ENCODE results near the gene SEMA3C. TPM values are rescaled to one million over a fixed set of nuclear protein-coding genes. Genes with fewer than 3 reads are reported as not detected.

Gene SEMA3C
- total RNA-seq, 1 donor from 2014 or later = 0.85 TPM

GRCh38 chr7:80774843-80775242 is 144.0 kb downstream of the SEMA3C start:
- no peak for DNase-seq

GRCh38 chr7:80773787-80774508 is 144.9 kb downstream of the SEMA3C start:
- DNase-seq = no peak

GRCh38 chr7:80772347-80772993 is 146.4 kb downstream of the SEMA3C start:
- no peak for DNase-seq

- no peak for DNase-seq
Measured at GRCh38 chr7:80771523-80771922, 147.3 kb downstream of the SEMA3C start.

DNA sequence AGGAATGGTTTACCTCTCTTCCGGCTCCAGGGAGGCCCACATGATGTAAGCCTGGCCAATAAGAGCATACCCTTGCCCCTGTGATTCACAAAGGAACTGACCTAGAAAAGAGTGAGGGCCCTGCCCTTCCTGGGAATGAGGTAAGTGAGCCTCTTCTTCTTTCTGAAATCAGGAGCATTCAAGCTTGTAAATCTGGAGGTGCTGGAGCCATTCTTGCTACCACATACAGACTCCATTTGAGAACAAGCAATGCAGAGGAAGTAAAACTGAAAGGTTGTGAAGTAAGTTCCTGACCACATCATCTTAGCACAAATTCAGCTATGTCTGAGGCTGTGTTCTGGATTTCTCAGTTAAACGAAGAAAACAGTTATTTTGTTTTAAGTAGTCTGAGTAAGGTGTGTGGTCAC is 148.2 kb downstream of the SEMA3C start:
- DNase-seq = no peak

GRCh38 chr7:80770061-80770460 is 148.8 kb downstream of the SEMA3C start:
- DNase-seq = no peak

- DNase-seq = no peak
Measured at GRCh38 chr7:80768756-80769155, 150.1 kb downstream of the SEMA3C start.

DNA sequence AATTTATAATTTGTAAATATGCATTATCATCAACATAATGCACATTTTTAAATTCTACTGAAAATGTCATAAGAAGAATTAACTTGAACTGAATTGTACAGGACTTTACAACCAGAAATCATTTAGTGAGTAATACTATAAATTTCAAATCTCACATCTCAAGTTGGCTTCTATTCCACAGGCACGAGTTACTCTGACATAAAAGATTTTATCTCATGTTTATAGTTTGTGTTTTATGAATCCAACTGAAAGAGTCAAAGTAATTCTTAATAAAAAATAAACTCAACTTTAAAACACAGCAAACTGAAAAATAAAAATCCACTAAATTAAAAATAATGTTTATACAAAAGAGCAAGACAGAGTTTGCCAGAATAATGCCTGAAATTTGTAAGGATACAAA is 151.2 kb downstream of the SEMA3C start:
- DNase-seq = no peak

DNA sequence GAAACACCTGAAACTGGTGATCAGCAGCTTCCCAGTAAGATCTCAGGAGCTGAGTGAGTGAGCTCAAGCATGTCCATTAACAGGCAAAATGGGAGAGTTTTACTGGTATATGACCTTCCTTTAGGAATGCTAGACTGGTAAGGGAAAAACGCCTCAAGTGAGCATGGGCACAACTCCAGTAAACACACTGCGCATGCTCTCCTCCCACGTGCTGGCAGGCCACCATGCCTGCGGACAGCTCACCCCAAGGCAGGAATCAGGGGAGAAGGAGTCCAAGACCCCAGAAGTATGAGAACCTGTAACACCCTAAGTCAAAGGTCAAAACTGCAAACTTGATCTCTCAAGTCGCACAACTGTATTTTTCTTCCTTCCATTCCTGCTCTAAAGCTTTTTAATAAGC is 152.1 kb downstream of the SEMA3C start:
- no peak for DNase-seq

- no peak for DNase-seq
Measured at GRCh38 chr7:80764132-80764531, 154.7 kb downstream of the SEMA3C start.

DNA sequence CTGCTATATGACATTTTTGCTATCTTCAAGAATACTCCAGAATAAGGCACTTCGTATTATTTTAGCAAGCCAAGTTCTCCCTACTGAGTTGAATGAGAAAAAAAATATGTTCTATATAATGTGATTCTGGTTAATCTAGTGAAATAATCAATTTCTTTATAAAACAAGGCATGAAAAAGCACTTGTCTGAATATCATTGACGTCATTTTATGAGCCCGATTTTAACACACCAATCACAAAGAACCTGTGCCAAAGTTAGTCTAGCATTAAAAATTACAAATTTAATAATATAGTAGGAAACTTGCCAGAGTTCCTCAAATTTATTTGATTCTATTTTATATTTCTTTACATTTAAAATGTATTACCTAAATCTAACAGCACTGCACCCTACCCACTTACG is 155.1 kb downstream of the SEMA3C start:
- no peak for DNase-seq

GRCh38 chr7:80763289-80763688 is 155.6 kb downstream of the SEMA3C start:
- DNase-seq = no peak

DNA sequence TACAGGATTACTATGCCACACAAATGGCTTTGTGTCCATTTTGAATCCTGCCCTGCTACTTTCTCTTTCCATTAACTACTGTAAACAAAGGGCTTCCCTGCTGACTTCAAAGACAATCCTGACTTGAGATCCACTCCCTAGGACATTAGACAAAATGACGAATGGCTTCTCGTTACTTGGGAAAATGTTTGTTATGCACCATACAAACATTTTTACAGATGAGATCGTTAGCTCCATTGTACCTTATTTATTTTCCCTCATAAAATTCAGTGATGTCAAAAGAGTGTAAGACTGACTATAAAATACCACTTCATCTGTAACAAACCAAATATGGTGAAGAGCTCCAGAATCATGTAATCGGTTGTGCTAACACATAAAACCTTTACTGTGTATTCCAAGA is 158.6 kb downstream of the SEMA3C start:
- no peak for DNase-seq

DNA sequence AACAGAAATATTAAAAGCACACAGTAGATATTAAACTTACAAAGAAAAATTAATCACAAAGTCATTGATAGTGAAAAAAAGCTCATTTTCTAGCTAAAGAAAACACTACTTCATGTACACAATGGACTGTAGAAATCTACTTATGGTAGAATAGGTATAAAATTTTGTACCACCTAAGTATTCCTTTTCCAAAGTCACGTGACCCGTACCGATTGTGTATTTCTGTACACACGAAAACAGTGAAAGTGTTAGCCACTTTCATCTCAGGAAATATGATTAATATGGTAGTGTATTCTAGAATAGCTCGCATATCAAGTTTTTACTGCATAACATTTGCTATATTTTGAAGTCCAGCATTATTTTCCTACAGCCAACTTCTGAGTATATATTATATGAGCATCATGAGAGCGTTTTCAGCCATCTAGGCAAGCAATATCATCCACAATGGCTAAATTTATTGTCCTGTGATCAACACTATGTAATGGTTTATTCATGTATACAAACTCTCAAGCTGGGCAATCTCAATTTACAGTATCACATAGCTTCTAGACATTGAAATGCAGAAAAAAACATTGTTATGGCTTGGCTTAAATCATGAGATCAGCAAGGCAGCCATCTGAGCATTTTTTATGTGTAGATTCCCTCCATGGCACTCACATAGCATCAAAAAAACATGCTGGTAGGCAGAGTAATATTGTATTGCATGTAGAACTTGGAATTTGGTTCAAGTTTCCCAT is 165.7 kb downstream of the SEMA3C start:
- DNase-seq = no peak

GRCh38 chr7:80749270-80749669 is 169.6 kb downstream of the SEMA3C start:
- no peak for DNase-seq

DNA sequence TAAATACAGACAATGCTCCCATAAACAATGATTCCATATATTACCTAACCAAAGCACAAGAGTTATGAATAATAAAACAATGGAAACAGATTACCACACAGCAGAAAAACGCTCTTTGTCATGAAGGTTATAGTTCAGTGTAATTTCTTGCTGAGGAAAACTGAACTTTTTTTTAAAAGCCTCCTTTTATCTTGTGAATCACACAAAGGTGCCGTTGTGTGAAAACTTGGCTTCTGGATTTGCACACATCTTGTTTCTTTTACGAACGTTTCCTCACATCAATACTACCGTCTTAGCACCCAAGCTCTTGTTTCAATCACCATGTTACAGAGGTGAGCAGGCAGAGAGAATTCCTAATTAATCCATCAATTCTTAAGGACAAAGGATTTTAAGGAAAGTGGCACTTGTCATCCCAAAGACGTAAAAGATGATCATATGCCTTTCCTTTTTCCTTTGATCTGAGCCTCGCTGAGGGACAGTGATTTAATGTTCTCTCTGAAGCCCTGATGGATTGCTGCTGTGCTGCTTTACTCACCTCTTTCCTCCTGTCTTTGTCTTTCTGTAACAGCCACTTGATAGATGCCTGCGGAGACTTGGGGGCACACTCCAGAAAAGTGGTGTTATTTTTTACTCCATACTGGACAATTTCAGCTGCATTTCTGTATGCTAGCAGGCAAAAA is 170.3 kb downstream of the SEMA3C start:
- DNase-seq = no peak

GRCh38 chr7:80740778-80741545 is 177.9 kb downstream of the SEMA3C start:
- no peak for DNase-seq

DNA sequence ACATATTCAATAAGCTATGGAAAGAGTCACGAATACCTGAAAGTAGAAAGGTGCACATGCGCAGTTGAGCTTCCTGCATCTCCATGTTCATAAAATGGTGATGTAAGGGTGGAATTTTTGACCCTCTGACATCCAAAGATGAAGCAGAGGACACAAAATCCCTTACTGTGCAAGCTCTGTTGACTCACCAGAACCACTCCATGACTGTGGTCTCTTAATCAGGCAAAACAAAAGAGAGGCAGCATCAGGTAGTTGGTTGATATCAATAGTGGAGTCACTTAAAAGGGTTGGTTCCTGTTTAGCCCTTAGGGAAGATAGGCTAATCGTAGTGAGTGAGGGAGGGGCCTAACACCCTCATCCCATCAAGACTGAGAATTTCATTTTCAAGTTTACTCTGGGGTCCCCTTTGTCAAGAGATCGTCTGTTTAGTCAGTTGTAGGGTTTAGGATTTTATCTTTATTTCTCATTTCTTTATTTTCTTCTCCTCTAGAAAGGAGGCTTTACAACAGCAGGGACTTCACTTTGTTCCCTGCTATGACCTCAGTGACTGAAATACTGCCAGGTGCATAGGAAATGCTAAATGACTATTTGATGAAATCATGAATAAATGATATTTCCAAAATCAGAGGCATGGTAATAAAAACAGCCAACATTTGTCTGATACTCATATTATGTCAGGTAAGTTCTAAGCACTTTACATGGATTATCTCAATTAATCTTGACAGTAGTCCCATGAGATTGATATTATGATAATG is 182.3 kb downstream of the SEMA3C start:
- no peak for DNase-seq

- DNase-seq = no peak
Measured at GRCh38 chr7:80735330-80735729, 183.5 kb downstream of the SEMA3C start.

DNA sequence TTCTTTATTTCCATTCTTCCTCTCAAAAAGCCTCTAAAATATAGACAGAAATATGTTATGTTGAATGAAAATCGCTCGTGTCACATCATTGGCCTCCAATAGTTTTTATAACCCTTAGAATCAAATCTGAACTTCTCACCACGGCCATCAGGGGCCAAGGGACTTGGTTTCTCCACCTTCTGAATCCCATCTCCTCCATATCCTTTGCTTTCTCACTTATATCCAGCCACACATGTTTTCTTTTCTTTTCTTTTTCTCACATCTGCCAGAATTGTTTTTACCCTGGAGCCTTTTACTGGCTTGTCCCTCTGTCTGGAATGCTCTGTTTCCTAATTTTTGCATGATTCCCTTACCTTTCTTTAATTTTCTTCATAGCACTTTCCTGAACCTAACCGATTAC is 184.8 kb downstream of the SEMA3C start:
- no peak for DNase-seq

DNA sequence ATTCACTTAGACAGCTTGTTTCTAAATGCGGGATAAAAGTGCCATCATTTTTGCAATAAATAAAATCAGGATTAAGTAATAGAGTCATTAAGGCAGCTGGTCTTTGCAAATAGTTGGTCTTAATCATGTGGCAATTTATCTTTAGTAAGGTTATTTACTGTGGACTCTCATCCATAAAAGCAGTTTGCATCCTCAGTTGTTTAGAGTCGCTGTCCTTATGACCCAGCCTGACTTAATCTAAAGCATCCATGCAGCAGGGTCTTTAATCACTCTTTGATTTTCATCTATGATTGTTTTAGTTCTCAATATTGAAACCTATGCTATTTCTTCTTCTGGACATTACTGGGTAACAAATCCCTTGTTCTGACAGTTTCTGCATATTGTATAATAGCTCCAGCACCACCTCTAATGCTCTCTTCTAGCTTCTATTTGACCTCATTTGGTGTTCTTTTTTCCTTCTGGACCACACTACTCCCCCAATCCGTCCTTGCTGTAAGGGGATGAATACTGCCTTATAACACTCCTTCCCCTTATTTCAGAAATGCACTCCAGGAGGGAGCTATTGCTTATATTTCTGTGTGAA is 185.4 kb downstream of the SEMA3C start:
- DNase-seq = no peak

Measured in dermis blood vessel endothelial cell (primary cell).